Stimulated activated CD8-positive, alpha-beta memory T cell treated with anti-CD3 and anti-CD28 coated beads, Interleukin-12 subunit alpha, Interleukin-12 subunit beta, amount 100 ng/mL, for 4 hours (primary cell): ENCODE results near the gene CYBB.

Source experiments
- DNase-seq: peaks from one replicate; pipeline ENCODE4 v3.0.0-alpha.2; 2020; ENCODE audit warnings: low read depth

The CYBB gene

GRCh38 chrX:37786624-37787422 lies 7.0 kb downstream of the CYBB start:
- DNase-seq: no peak

DNA sequence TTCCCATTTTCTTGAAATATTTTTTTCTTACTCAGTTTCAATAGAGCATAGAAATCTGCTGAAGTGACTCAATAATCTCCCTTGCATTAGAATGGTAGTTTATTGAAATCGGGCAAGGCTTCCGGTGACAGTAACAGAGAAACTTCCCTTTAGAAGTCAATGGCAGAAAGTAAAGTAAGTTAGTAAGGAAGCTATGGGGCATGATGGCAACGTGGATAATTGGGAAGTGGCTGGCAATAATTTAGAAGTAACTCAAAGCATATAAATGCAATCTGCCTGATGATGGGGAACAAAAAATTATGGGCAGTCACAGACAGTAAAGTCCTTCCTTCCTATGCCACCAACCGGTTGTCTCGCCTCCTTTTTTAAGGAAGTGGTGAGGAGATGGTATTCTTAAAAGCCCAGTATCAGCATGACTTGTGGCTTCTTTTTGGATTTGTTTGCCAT lies 7.6 kb downstream of the CYBB start:
- no peak for DNase-seq

DNA sequence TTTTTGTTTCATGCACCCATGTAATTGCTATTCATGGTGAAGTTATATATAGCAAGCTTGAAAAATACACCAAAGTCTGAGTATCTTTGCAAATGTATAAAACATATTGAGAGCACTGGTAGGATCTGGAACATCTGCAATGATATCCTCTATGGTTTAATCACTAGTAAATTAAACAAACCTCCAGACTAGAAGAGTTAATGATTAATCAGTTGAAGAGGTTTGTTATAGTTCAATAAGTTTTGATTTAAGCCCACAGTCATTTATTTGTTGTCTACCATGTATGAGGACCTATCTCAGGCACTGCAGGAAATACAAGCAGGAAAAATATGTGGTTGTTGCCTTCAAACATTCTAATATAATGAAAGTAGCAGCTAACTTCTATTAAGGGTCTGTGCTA lies 16.5 kb downstream of the CYBB start:
- DNase-seq: no peak

DNA sequence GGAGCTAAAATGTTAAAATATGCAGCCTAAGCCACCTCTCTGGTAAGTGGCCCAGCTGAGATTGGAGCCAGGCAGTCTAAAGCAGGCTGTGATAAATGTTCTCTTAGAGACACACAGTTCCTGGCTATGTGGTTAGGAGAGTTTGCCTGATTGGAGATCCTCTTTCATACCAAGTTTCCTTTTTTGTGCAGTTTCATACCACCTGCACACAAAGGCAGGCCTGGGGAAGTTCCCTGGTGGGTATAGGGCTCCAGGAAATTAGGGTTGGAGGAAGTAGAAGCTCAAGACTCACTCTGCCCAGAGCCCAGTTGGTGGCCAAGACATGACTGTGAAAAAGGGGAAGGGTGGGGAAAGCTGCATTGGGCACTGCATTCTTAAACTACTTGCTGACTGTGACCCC lies 16.9 kb downstream of the CYBB start:
- DNase-seq: no peak

- DNase-seq: no peak
Observed at GRCh38 chrX:37799936-37800335, 20.1 kb downstream of the CYBB start.

GRCh38 chrX:37800717-37801116 lies 20.9 kb downstream of the CYBB start:
- DNase-seq: no peak

DNA sequence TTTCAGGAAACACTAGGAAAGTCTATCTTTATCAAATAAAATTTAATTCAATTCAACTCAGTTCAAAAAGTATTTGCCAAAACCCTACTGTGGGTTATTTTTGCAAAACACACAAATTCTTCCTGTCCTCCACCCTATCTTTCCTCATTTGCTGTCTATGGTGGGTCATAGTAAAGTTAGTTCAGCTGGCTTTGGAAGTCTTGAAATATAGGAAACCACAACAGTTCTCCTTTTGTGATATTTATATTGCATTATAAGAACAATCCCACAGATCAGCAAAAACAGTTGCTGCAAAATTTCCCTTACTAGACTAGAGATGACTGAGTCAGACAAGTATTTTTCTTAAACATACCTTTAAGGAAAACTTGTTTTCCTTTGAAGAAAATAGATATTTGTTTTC lies 22.2 kb downstream of the CYBB start:
- DNase-seq: no peak

DNA sequence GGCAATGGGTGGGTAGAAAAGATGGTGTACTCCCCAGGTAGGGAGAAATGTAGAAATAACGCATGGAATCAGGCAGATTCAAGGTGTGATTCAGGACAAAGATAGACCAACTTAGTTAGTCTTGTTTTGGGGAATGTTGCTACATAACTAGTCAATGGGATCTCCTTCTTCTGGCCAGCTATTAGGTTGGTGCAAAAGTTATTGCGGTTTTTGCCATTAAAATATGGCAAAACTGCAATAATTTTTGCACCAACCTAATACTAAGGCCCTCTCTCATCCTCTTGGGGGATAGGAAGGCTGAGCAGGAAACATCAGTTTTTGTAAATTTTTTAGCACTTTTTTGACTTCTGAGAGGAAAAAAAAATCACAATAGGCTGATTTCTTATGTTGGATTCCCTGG lies 23.2 kb downstream of the CYBB start:
- no peak for DNase-seq

DNA sequence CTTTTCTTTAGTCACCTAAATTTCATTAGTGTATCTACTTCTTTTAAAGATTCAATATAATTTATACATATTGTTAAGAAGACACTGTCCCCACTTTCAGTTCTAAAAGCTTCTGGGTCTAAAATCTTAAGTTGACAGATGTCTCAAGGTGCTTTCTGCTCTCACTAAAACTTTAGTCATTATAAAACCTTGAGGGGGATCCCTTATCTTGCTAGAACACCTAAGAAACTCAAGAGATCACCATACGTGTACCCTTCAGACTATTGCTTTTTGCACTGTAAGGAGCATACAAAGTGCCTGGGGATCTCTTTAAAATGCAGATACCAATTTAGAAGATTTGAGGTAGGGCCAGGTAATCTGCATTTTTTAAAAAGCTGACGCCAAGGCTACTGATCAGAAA lies 30.1 kb downstream of the CYBB start:
- no peak for DNase-seq

DNA sequence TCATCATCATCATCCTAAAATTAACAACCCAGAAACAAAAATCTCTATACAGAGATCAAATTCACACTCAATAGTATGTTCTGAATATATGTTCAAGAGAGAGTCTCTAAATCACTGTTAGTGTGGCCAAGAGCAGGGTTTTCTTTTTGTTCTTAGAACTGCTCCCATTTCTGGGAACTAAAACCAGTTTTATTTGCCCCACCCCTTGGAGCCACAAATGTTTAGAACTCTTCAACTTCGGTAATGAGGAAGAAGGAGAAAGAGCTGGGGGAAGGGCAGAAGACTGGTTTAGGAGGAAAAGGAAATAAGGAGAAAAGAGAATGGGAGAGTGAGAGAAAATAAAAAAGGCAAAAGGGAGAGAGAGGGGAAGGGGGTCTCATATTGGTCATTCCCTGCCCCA lies 32.3 kb downstream of the CYBB start:
- DNase-seq: no peak

DNA sequence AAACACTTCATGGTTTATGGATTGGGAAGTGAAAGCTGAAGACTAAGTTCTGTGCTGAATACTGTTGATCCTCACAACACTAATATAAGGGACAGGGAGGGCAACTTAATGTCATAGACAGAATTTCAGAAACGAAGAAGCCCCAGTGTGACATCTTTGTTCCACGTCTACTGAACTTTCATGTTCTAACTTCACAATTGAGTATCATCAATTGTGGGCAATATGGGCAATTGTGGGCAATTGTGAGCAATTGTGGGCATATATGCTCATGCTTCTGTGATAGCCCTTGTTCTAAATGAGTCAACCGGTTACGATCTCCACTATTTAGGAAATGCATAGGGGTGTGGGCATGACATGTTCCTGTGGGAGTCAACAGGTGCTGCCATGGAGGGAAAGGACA lies 33.7 kb downstream of the CYBB start:
- no peak for DNase-seq

DNA sequence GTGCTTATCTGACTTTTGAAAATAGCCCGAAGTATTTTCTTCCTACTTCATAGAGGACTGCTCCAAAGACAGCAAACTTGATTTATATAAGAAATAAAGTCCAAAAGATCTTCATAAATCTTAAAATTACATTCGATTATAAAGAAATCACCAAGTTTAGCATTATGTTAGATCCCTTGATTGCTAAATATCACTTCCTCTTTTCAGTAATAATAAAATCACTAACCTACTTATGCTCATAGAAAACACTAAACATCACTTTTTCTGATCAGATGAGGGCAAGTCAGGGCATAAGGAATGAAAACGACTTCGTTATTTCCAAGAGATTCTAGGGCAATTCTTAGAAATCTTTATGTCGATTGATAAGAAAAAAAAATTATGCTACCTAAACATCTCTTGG lies 35.5 kb downstream of the CYBB start:
- DNase-seq: no peak

GRCh38 chrX:37816766-37817165 lies 36.9 kb downstream of the CYBB start:
- DNase-seq: no peak

GRCh38 chrX:37817176-37817575 lies 37.3 kb downstream of the CYBB start:
- DNase-seq: no peak

DNA sequence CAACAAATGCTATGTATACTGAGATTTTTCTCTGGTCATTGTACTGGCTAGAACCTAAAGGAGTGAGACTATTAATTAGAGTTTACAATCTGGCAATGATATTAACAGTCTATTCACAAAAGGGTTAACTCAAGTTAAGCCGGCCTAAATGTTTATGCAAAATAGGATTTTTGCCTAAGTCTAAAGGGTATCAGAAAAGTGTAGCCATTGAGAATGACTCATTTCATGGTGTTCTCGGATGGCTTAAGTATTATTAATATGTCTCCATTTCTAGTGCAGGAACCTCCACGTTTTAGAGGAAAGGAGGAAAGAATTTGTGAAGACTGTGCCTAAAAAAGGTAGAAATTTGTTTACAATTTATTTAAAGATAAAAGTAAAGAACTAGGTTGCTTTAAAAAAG lies 37.7 kb downstream of the CYBB start:
- DNase-seq: no peak

DNA sequence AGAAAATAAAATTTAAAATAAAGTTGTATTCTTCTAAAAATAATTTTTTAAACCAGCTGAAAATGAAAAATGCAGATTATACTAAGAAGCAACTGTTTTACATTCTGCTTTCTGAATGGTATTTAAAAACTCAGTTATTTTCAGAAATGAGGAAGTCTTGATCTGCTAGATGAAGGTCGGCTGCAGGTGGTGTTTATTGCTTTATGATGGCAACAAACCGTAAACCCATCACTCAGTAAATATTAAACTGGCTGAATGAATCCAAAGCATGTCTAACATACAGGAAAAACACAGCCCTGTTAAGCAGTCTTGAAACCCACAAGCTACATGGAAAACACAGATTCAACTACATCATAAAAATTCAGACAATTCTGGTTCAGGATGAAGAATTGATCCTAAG lies 38.2 kb downstream of the CYBB start:
- DNase-seq: no peak

- no peak for DNase-seq
Observed at GRCh38 chrX:37820646-37821045, 40.8 kb downstream of the CYBB start.

DNA sequence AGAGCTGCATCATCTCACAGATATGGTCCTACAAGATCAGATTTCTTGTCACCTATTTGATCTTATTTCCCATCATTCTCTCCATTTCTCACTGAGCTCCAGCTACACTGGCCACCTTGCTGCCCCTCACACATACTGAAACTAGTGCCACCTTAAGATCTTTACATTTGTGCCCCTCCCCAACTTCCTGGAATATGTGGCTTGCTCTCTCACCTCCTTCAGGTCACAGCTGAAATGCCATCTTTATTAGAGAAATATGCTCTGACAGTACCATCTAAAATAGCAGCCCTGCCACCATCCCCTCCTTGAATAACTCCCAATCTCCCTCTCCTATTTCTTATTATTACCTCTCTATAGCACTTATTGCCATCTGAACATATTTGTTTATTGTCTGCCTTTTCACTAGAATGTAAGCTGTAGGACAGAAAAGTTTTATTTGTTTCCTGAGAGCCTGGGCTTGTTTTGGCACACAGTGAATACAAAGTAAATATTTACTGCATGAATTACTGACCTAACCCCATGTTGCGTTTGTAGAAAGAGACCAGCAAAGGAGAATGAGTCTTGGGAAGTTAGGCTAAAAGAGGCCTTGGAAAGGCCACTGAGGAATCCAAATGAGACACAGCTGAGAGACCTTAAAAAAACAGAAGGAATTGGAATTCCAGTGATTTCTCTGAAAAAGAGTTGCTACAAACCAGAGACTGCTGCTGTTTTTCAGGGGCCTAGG lies 44.8 kb downstream of the CYBB start:
- no peak for DNase-seq

DNA sequence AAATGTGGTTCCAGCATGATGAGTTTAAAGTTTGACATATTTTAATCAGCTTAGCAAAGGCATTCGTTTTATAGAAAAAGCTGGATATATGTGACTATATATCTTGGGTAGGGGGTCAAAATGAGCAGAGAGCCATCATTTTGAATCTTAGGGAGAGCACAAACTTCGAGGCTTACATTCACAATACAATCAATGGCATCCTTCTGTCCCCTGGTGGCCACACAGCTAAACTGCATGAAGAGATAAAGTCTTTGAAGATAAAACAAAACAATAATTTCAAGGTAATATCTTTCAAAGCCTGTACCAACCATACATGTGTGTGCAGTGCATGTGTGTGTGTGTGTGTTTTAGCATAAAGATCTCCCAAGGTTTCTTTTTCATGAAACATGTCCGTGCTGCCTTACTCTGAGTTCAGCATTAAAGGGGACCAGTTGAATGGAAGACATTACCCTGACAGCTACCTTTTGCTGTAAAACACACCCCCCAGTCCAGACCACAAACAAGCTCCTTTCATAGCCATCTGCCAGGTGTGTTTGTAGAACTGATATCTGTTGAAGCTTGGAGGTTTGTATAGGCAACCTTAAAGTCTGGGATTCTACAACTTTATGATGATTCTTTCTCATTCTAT lies 45.5 kb downstream of the CYBB start:
- DNase-seq: no peak

GRCh38 chrX:37829721-37830120 lies 49.9 kb downstream of the CYBB start:
- DNase-seq: no peak

DNA sequence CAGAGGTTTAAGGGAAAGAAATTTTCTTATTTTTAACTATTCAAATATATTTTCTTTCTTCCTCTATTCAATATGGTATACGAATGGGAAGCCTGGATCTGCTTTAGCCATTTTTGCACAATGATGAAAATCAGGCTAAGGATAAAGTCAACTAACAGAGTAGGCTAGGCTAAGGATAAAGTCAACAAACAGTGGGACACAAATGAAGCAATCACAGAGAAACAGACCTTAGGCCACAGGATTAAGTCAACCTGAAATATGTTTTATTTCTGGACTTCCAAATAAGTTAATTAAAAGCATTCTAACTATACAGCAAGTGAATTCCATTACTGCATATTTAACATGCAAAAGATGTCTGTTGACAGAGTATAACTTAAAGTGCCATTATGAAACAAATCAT lies 50.5 kb downstream of the CYBB start:
- DNase-seq: no peak

DNA sequence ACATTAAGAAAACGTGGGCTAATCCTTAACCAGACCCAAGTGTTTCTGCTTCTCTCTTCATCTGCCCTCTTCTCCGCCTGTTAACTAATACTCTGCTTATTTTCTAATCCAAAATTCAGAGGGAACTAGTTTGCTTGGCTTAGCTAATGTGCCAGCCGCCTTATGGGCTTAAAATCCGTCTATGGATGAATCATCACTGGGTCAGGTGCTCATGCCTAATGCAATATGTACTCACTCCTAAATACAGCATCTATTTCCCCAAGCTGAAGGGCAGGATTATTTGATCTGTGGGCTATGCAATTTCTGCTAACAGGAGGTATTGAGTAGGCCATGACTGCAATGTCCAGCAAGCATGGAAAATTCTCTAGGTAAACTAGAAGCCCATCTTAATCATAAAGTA lies 55.1 kb downstream of the CYBB start:
- no peak for DNase-seq

DNA sequence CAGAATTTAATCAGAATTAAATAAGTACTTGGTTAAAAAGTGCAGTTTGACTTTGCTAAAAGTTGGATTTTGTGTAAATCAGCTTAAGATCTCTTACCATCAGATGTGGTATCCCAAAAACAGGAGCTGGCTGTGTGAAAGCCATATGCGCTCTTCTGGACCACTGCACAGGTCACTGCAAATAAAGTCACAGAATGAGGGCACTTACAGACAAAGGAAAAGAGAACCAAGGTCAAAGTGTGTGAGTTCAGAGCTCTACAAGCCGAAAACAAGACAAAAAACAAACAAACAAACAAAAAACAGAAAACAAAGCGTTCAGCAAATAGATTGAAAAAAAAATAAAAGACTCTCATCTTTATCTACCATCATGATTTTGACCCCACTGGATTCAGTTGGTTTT lies 61.1 kb downstream of the CYBB start:
- no peak for DNase-seq
